ENCODE data around the gene CIRBP.

CIRBP gene

GRCh38 chr19:1269065-1269477 lies at the start of gene CIRBP:
TSS of gene CIRBP (plus strand) at chr19:1269332. CDS start at chr19:1270934, 1,602 bp downstream.
- peak; percentile 99 for DNase-seq (ENCODE audit: extremely low read depth, low read depth)
- no peak for TF ChIP-seq CTCF (IDR thresholded peaks at IDR 0.05; ENCODE audit: low read depth, low read length)

GRCh38 chr19:1219786-1220476 lies 49.2 kb upstream of the CIRBP start:
- TF ChIP-seq CTCF (IDR thresholded peaks at IDR 0.05; ENCODE audit: low read depth, low read length), result no peak

GRCh38 chr19:1220477-1220930 lies 48.6 kb upstream of the CIRBP start:
- DNase-seq (ENCODE audit: extremely low read depth, low read depth), result no peak
- TF ChIP-seq CTCF (IDR thresholded peaks at IDR 0.05; ENCODE audit: low read depth, low read length), result peak; percentile 1; the same call in 1 of the 2 replicates

More at GRCh38 chr19:1219786-1220476, 49.2 kb upstream of the CIRBP start:
- DNase-seq (ENCODE audit: extremely low read depth, low read depth), result no peak

GRCh38 chr19:1220976-1221903 lies 47.9 kb upstream of the CIRBP start:
- TF ChIP-seq CTCF (IDR thresholded peaks at IDR 0.05; ENCODE audit: low read depth, low read length), result peak; percentile 64
- no peak for DNase-seq (ENCODE audit: extremely low read depth, low read depth)

GRCh38 chr19:1221904-1222255 lies 47.3 kb upstream of the CIRBP start:
- TF ChIP-seq CTCF (IDR thresholded peaks at IDR 0.05; ENCODE audit: low read depth, low read length), result no peak
- DNase-seq (ENCODE audit: extremely low read depth, low read depth), result no peak

- TF ChIP-seq CTCF (IDR thresholded peaks at IDR 0.05; ENCODE audit: low read depth, low read length), result no peak
- DNase-seq (ENCODE audit: extremely low read depth, low read depth), result no peak
These were observed 46.7 kb upstream of the CIRBP start for GRCh38 chr19:1222394-1222793.
